Smooth muscle cell of the brain vasculature (primary cell): ENCODE data around the gene SRRT.
"Not testable (repeated sequence)": the region's sequence is repeated elsewhere in the genome, so short reads cannot be mapped to it uniquely, and the experiment has no call there.

Experiments used
- DNase-seq: peaks from one replicate; pipeline ENCODE4 v3.0.0-alpha.2; 2012; ENCODE audit warnings: low read depth, low spot score

SRRT gene

DNA sequence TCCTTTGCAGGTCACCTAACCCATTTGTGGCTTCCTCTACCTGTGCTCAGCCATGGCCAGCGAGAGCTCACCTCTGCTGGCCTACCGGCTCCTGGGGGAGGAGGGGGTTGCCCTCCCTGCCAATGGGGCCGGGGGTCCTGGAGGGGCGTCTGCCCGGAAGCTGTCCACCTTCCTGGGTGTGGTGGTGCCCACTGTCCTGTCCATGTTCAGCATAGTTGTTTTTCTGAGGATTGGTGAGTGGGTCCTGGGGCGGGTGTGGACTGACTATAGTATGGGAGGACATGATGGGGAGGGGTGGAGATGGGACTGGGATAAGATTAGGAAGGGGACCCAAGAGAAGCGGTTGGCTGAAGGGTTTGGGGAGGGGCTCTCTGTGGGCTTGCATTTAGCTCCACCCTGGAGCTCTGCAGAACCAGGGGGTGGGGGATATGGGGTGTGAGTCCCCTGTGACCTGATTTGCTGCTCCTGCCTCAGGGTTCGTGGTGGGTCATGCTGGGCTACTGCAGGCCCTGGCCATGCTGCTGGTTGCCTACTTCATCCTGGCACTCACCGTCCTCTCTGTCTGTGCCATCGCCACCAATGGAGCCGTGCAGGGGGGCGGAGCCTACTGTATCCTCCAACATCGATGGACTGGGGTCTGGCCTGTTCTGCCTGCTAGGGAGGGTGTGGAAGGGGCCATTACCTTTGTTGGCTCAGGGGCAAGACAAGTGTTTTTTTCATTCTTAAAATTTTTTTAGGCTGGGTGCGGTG, 20.6 kb upstream of the SRRT start:
- no peak for DNase-seq

DNA sequence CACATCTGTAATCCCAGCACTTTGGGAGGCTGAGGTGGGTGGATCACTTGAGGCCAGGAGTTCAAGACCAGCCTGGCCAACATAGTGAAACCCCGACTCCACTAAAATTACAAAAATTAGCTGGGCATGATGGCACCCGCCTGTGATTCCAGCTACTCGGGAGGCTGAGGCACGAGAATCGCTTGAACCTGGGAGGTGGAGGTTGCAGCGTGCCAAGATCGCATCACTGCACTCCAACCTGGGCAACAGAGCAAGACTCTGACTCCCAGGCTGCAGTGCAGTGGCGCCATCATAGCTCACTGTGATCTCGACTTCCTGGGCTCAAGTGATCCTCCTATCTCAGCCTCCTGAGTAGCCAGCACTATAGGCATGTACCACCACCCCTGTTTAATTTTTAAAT, 20.0 kb upstream of the SRRT start:
- not testable (repeated sequence) for DNase-seq

- DNase-seq: no peak
Observed at GRCh38 chr7:100855515-100855914, 19.4 kb upstream of the SRRT start.

DNA sequence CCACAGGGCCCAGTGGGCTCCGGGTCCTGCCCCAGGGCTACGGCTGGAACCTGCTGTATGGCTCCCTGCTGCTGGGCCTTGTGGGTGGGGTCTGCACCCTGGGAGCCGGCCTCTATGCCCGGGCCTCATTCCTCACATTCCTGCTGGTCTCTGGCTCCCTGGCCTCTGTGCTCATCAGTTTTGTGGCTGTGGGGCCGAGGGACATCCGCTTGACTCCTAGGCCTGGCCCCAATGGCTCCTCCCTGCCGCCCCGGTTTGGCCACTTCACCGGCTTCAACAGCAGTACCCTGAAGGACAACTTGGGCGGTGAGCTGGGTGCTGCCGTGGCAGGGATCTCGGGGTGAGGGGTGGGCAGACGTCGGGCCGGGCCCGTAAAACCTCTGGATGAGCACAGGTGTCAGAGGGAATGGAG, 18.0 kb upstream of the SRRT start:
- no peak for DNase-seq

DNA sequence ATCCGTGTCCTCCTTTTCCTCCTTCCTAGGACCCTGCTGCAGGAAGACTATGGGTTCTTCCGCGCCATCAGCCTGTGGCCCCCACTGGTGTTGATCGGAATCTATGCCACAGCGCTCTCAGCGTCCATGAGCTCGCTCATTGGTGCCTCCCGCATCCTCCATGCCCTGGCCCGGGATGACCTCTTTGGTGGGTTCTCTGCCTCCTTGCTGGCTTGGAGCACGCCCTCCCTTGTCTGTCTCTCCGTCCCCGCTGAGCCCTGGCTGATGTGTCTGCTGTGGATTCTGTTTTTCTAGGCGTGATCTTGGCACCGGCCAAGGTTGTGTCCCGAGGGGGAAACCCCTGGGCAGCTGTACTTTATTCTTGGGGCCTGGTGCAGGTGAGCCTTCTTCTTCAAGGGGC, 15.0 kb upstream of the SRRT start:
- DNase-seq: no peak

DNA sequence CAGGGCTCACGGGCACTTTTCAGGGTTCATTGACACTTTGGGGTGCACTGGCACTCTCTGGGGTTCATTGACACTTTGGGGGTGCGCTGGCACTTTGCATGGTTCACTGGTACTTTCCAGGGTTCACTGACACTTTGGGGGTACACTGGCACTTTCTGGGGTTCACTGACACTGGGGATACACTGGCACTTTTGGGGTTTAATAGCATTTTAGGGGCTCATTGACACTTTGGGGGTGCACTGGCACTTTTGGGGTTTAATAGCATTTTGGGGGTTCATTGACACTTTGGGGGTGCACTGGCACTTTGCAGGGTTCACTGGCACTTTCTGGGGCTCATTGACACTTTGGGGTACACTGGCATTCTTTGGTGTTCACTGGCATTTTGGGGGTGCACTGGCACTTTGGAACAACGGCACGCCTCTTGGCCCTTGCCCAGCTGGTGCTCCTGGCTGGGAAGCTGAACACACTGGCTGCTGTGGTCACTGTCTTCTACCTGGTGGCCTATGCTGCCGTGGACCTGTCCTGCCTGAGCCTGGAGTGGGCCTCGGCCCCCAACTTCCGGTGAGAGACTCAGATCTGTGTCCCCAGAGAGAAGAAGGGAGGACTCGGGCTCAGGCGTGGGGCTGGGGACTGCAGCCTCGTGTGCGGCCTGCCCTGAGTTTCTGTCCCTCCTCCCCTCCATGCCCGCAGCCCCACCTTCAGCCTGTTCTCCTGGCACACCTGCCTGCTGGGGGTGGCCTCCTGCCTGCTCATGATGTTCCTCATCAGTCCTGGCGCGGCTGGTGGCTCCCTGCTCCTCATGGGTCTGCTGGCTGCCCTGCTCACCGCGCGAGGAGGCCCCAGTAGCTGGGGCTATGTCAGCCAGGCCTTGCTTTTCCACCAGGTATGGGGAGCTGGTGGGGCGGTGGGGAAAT, 13.9 kb upstream of the SRRT start:
- no peak for DNase-seq

- DNase-seq: no peak
Observed at GRCh38 chr7:100861616-100861985, 13.3 kb upstream of the SRRT start.

- DNase-seq: no peak
Observed at GRCh38 chr7:100863406-100863950, 11.4 kb upstream of the SRRT start.

- no peak for DNase-seq
Observed at GRCh38 chr7:100864263-100864845, 10.5 kb upstream of the SRRT start.

GRCh38 chr7:100865372-100865911, 9.5 kb upstream of the SRRT start:
- no peak for DNase-seq

GRCh38 chr7:100865938-100866728, 8.8 kb upstream of the SRRT start:
- no peak for DNase-seq

GRCh38 chr7:100866729-100867039, 8.2 kb upstream of the SRRT start:
- DNase-seq: no peak

DNA sequence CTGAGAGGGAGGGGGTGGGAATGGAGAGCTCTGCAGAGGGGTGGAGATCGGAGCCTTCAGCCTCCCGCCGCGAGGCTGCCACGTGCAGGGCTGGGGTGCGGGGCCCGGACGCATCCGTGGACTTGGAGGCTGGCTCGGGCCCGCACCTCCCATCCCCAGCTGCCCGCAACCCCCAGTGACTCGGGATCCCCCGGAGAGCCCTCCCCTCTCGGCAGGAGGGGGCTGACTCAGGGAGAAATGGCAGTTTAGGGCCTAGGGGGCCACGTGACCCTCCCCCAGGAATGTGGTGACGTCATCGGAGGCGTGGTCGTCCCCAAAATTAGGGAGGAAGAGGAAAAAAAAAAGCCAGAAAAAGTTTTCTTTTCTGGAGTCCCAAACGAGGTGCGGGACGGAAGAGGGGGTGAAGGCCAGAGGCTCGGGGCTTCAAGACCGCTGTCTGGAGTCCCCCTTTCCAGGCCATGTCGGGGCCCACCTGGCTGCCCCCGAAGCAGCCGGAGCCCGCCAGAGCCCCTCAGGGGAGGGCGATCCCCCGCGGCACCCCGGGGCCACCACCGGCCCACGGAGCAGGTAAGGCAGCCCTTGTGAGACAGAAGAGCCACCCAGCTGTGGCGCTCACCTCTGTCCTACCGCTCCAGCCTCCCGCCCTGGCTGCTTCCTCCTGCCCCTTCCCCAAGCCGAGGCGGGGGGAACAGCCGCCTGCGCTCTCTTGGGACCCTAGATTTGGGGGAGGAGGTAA, 7.7 kb upstream of the SRRT start, which contains the start of gene TRIP6:
Gene TRIP6 (plus strand): TSS at position 348 of the 736 bp plus-strand sequence. CDS start 111 bp downstream, at position 459.
- DNase-seq: peak; percentile 89

GRCh38 chr7:100867776-100868485, 7.0 kb upstream of the SRRT start:
- DNase-seq: no peak

DNA sequence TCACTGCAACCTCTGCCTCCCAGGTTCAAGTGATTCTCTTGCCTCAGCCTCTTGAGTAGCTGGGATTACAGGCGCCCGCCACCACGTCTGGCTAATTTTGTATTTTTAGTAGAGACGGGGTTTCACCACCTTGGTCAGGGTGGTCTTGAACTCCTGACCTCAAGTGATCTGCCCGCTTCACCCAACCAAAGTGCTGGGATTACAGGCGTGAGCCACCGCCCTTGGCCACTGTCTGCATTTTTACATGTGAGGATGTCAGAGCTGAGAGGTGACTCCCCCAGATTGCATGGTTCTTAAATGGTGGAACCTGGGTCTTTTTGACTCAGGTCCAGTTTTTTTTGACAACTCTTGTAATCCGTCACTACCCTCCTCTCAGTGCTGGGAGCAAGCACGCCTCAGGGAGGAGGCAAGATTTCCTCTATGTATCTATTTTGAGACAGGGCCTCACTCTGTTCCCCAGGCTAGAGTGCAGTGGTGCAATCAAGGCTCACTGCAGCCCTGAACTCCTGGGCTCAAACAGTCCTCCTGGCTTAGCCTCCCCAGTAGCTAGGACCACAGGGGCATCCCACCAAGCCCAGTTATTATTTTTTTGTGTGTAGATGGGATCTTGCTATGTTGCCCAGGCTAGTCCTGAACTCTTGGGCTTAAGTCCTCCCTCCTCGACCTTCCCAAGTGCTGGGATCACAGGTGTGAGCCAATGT, 1.2 kb upstream of the SRRT start:
- no peak for DNase-seq

GRCh38 chr7:100874300-100874576, 665 bp upstream of the SRRT start:
- no peak for DNase-seq

DNA sequence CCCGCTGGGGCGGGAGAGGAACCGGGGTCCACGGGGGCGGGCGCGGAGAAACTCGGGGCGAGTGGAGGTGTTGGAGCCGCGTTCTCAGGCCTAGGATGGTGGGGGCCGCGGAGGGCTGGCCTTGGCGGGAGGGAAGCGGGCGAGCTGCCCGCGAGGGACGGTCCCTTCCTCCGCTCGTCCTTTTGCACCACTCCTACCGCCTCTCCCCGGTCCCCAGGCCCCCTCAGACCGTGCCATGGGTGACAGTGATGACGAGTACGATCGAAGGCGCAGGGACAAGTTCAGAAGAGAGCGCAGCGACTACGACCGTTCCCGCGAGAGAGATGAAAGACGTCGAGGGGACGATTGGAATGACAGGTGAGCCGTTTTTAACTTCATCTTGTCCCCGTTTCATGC, 451 bp downstream of the SRRT start:
- DNase-seq: no peak

DNA sequence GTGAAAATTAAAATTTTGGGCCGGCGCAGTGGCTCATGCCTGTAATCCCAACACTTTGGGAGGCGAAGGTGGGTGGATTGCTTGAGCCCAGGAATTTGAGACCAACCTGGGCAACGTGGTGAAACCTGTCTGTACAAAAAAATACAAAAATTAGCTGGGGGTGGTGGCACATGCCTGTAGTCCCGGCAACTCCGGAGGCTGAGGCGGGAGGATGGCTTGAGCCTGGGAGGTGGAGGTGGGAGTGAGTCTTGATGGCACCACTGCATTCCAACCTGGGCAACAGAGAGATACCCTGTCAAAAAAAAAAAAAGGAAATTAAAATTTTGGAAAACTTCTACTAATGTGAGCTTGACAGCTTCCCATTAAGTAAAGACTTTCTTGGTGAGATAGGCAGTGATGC, 3.1 kb downstream of the SRRT start:
- DNase-seq: no peak

GRCh38 chr7:100878685-100879084, 3.8 kb downstream of the SRRT start:
- no peak for DNase-seq
